NCI-H2227 (cell line): ENCODE data around the gene RIC8B.
"Not testable (repeated sequence)": the region's sequence is repeated elsewhere in the genome, so short reads cannot be mapped to it uniquely, and the experiment has no call there.

ENCODE experiments used
- DNase-seq: peaks from one replicate; lab custom pipeline; 2025; ENCODE audit not compliant: unreplicated experiment; lab: John Stamatoyannopoulos, UW

RIC8B gene

GRCh38 chr12:106897981-106898901 lies 123.8 kb downstream of the RIC8B start:
- DNase-seq, result peak; percentile 82

- DNase-seq, result no peak
These were observed 126.1 kb downstream of the RIC8B start for GRCh38 chr12:106900554-106900953.

- DNase-seq, result no peak
These were observed 126.8 kb downstream of the RIC8B start for GRCh38 chr12:106901276-106901675.

GRCh38 chr12:106902053-106902452 lies 127.6 kb downstream of the RIC8B start:
- DNase-seq, result no peak

DNA sequence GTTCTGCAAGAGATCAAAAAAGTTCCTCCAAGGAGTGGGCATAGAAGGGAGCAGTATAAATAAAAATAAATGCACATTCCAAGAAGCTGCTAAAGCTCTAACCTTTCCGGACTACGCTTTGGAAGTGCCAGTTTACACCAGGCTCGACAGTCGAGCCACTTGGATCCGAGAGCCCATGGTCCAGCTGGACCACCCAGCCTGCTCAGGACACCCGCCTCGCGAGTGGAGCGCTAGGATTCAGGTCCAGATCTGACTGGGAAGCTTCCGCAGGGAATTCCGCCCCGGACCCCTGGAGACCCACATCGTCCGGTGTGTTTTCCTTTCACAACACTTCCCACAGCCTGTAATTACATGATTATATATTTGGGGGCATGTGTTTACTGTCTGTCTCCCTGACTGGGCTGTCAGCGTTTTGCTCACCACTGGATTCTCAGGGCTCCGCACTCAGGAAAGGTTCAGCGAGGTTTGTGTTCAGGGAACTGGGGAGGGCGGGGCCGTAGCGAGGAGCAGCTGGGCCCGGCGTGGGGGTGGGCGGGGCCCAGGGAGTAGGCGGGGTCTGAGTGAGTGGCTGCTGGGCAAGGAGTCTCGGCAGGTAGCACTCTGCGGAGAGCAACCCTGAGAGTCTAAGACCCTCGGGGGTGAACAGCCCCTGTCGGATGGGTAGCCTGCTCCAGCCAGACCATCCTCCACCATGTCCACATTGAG lies 128.9 kb downstream of the RIC8B start:
- DNase-seq, result peak; percentile 96

- no peak for DNase-seq
These were observed 132.2 kb downstream of the RIC8B start for GRCh38 chr12:106906715-106907114.

DNA sequence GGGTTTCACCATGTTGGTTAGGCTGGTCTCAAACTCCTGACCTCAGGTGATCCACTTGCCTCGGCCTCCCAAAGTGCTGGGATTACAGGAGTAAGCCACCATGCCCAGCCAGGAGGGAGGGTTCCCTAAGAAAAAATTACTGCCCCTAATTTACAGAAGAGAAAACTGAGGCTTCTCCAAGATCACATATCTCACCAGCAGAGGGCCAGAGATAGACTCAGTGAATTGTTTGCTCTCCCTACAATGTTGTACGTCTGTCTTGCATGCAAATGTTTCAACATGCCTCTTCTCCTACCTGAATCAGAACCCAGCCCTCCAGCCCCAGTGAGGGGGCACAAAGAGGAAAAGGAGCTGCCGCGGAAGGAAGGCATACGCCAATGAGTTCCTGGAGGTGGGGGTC lies 132.9 kb downstream of the RIC8B start:
- DNase-seq, result no peak

GRCh38 chr12:106907846-106908245 lies 133.4 kb downstream of the RIC8B start:
- no peak for DNase-seq

GRCh38 chr12:106908561-106908960 lies 134.1 kb downstream of the RIC8B start:
- no peak for DNase-seq

DNA sequence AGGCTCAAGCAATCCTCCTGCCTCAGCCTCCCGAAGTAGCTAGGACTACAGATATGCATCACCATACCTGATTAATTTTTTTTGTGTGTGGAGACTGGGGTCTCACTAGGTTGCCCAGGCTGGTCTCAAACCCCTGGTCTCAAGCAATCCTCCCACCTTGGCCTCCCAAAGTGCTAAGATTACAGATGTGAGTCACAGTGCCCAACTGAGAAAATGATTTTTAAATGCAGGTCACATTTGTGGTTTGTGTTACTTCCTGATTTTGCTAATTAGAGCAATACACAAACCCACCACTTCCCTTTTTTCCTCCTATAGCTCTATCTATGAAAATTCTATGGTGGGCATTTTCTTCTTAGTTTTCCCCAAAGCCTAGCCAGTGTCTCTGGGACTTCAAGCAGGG lies 135.7 kb downstream of the RIC8B start:
- no peak for DNase-seq

DNA sequence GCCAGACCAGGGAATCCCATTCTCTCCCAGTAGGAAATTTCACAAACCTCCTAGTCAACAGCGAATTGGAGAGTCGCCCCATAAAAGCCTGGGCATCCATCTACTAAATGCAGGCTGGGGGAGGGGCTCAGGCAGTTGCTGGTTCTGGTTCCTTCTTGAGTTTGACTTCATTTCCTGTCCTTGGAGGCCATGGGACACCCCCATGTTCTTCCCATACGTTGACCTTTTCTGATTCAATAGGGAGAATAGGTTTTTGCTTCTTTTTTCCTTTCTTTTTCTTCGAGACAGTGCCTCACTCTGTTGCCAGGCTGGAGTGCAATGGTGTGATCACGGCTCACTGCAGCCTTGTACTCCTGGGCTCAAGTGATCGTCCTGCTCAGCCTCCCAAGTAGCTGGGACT lies 137.1 kb downstream of the RIC8B start:
- DNase-seq, result no peak

- DNase-seq, result no peak
These were observed 139.0 kb downstream of the RIC8B start for GRCh38 chr12:106913456-106913855.

- DNase-seq, result no peak
These were observed 140.5 kb downstream of the RIC8B start for GRCh38 chr12:106914796-106915634.

GRCh38 chr12:106915635-106916026 lies 141.1 kb downstream of the RIC8B start:
- DNase-seq, result no peak

- no peak for DNase-seq
These were observed 143.0 kb downstream of the RIC8B start for GRCh38 chr12:106917503-106917902.

DNA sequence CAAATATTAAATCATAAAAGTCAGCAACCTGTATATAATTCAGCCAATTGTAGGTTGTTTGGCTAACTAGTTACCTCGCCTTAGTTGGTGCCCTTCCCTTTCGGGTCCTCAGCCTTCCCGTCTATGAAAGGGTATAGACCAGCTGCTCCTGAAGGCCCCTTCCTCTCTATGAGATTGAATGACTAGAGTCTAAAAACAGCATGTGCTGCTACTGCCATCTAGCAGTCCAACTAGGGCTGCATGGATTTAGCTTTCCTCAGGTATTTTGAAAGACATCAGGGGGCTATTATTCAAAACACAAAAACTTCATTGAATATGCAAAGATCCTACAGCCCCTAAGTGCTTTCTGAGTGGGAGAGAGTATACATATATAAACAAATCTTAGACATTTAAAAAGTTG lies 144.3 kb downstream of the RIC8B start:
- DNase-seq, result peak; percentile 36

DNA sequence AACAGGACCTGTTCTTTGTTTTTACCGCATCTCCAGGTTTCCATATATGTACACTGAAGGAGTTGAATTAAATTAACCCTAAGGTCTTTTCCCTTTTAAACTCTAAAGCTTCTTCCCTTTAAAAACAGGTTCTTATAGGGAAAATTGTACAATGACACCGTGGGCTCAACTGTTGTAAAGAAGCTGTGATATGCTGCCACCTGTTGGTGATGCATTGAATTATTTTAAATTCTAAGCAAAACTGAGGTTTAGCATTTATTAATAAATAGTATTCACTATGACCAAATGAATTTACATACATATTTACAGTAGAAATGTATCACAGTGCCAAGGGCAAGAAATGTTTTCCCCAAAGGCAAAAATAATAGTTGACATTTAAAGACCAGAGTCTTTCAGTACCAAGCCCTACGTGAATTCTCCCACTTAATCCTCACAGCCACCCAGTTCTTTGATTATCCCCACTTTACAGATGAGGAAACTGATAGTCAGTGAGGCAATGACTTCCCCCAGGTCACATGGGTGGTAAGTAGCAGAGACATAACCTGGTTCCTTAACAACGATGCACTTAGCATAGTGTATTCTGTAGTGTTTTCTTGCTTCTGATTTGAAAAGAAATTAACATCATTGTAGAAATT lies 145.5 kb downstream of the RIC8B start:
- DNase-seq, result peak; percentile 71

GRCh38 chr12:106921976-106922375 lies 147.5 kb downstream of the RIC8B start:
- DNase-seq, result not testable (repeated sequence)

- not testable (repeated sequence) for DNase-seq
These were observed 149.1 kb downstream of the RIC8B start for GRCh38 chr12:106923594-106923993.

DNA sequence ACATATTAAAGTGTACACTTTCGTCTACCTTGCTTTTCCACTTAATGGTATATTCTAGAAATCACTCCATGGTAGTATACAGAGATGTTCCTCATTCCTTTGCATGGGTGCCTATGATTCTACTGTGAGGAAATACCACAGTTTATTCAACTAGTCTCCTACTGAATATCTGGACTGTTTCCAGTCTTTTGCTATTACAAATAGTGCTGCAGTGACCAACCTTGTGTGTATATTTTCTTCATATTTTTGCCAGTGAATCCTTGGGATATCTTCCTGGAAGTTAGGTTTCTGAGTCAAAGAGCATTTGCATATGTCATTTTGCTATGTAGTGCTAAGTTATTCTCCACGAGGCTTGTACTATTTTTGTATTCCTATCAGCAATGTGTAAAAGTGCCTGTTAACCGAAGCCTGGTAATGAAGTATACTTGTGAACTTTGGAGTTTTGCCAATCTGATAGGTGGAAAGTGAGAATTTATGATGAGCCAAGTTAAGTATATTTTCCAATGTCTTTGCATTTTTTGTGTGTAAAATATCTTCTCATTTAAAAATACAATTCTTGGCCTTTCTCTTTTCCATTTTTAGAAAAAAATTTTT lies 149.9 kb downstream of the RIC8B start:
- DNase-seq, result no peak
